ENCODE measurements around the gene ANTXRL.

- TF ChIP-seq CTCF (IDR thresholded peaks at IDR 0.05) (no peak), POLR2A (IDR thresholded peaks at IDR 0.05) (no peak)
Measured at GRCh38 chr10:46308666-46309450, 22.1 kb downstream of the ANTXRL start.

All from lower leg skin (tissue), 3 donors.